GM21447 (cell line): ENCODE data around the gene REPS1.
"Not testable (repeated sequence)": the region's sequence is repeated elsewhere in the genome, so short reads cannot be mapped to it uniquely, and the experiment has no call there.

Source experiments
- ATAC-seq: cut with Tn5 transposase; IDR thresholded peaks from one replicate; pipeline ENCODE4 v1.9.1; 2021; ENCODE audit not compliant: unreplicated experiment

Gene REPS1

DNA sequence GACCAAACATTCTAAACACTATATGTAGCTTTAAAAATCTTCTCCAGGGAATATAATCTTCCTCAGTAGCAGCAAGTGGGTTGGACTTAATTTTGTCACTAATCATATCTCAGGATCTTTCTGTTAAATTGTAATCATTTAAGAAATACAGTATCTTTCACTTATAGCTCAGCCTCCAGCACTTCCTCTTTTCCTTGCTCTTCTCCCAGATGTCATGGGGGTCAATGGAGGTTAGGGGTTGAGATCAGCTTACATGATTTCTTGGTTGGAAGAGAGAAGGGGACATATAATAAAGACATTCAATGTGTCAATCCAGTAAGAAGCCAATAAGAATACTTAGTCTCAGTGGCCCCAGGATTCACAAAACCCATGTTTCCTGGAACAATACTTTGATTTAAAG lies 15.7 kb upstream of the REPS1 start:
- ATAC-seq: no peak

DNA sequence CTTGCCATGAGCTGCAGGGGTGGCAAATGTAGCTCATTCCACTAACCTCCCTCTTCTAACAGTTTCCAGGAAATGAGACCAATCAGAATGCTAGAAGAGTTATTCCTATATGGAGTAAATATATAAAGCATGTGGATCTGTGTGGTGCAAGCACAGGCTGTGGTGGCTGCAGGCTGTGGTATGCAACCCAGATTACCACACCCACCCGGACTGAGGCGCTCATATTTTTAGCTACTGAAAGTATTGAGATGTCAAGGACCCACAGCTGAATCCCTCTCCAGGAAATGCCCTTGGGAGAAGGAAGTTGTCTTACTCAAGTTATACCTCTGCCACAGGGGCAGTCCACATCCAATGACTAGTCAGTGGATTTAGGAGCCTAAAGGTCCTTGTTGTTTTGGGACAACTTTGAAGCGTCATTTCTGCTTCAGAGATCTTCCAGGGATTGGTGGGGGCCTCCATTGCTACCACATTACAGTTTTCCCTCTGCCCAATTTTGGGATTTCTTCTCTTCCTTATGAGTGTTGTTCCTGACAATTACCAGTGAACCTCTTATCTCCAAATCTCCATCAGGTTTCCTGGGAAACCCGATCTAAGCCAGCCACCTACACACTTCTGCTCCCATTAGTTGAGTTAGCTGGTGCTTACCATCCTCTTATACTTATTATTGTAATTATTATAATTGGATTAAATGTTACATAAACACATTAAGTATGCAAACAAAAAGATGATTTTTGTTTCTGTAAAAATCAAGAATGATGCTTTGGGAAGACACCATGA lies 12.1 kb upstream of the REPS1 start:
- ATAC-seq: no peak

DNA sequence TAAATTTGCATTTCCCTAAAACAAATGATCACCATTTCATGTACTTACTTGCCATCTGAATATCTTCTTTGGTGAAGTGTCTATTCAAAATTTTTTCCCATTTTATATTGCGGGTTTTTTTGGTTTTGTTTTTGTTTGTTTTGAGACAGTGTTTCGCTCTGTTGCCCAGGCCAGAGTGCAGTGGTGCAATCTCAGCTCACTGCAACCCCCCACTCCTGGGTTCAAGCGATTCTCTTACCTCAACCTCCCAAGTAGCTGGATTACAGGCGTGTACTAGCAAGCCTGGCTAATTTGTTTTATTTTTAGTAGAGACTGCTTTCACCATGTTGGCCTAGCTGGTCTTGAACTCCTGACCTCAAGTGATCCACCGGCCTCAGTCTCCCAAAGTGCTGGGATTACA lies 9.1 kb upstream of the REPS1 start:
- ATAC-seq: no peak

DNA sequence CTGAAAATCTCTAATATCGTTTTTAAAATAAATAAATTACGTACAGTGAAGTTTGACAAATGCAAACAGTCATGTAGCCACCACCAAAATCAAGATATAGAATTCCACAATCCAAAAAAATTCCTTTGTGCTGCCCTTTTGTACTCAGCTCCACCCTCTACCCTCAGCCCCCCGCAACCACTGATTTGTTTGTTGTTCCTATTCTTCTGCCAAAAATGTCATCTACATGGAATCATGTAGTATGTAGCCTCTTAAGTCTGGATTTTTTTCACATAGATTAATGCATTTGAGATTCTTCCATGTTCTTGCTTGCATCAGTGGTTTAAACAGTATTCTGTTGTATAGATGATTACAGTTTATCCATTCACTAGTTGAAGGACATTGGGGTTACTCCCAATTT lies 8.5 kb upstream of the REPS1 start:
- ATAC-seq: no peak

DNA sequence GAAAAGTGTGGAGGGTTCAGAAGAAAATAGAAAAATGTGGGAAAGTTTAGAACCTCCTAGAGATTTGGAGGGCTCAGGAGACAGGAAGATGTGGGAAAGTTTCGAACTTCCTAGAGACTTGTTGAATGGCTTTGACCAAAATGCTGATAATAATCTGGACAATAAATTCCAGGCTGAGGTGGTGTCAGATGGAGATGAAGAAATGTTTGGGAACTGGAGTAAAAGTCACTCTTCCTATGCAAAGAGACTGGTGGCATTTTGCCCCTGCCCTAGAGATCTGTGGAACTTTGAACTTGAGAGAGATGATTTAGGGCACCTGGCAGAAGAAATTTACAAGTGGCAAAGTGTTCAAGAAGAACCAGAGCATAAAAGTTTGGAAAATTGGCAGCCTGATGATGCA lies 5.4 kb upstream of the REPS1 start:
- ATAC-seq: not testable (repeated sequence)

DNA sequence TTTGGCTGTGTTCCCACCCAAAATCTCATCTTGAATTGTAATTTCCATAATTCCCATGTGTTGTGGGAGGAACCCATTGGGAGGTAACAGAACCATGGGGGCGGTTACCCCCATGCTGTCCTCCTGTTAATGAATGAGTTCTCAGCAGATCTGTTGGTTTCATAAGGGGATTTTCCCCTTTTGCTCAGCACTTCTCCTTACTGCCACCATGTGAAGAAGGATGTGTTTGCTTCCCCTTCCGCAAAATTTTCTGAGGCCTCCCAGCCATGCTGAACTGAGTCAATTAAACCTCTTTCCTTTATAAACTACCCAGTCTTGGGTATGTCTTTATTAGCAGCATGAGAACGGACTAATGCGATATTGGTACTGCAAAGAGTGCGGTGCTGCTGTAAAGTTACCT lies 4.9 kb upstream of the REPS1 start:
- not testable (repeated sequence) for ATAC-seq

DNA sequence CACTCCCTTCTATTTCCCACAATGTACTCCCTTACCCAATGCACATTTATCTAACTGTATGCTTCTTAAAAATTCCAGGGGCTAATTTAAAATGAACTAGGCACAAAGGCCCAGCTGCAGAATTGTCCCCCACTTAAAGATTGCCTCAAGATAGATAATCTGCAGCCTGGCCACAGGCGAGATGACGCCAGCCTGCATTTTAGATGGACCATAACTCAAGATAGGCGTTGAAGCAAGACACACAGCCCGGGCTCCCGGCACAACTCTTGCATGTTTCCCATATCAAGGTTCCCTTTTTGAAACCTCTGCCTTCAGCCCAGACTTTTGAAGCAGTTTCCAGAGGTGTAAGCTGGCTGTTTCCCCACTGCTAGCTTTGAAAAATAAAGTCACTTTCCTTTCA lies 3.2 kb upstream of the REPS1 start:
- ATAC-seq: no peak

DNA sequence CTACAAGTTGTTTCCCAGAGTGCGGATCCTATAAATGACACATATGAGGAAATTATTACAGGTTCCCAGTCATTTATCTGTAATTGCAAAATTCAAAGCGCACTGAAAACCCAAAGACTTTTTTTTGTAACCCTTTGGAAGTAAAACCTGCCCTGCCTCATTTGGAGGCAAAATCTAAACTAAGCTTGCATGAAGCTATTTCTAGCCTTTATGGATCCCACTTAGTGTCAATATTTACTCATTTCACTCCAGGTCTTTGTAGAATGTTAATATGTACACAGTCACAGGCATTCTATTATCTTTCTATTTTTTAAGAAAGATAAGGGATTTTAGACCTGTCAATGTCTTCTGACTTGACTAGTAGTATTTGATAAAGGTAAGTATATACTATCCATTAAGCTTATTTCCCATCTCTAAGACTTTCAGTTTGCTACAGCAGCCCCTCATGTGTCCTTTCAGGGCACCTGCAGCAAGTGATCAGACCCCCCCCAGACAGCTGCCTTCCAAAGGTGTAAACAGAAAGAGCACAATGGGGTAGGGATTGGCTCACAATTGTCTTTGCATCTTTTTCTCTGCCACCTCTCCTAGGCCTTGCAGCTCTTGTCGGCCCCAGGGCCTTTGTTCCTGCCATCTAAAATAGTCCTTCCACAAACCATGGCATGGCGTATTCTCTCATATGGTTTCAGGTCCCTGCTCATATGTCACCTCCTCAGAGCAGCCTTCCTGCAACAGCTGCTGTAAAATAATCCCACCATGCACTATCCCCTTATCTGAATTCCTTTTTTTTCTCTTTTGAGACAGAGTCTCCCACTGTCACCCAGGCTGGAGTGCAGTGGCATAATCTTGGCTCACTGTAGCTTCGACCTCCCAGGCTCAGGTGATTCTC lies 1.3 kb upstream of the REPS1 start:
- ATAC-seq: no peak

DNA sequence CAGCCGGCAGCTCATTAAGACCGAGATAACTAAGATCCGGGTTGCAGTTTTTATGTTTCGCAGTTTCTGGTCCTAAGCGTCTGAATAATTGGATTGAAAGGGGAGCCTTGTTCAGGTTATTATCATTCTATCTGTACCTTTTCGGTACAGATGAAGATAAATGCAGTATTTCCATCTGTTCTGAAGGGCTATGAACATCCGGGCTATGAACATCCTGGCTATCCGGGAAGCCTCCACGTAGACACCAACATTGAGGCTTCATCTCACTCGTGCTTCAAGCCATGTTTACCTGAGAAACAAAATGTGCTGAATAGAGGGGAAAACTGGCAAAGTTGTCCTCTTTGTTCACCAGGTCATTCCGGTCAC lies 399 bp upstream of the REPS1 start:
- peak; percentile 3 for ATAC-seq

DNA sequence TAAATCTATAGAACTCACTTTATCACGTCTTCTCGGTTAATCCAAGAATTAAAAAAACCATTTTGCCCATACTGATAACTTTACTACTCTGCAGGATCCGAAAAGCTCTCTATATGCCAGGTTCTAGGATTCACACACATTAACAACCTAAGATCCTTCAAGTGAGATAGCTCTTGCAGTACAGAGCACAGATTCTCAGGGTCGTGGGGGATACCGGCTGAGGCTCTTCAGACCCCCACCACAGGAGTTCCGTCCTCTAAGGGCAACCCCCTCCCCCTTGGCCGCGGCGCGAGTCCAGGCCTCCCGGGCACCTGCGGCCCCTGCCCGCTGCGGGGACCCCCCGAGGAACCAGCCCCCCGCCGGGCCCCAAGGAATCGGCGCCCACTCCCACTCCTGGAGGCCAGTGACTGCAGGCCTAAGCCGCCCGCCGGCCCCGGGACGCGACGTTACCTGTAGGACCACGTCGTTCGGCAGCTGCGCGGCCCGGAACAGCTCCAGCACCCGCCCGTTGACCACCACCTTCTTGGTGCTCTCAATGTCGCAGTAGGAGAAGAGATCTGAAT lies 892 bp downstream of the REPS1 start:
- ATAC-seq: no peak

DNA sequence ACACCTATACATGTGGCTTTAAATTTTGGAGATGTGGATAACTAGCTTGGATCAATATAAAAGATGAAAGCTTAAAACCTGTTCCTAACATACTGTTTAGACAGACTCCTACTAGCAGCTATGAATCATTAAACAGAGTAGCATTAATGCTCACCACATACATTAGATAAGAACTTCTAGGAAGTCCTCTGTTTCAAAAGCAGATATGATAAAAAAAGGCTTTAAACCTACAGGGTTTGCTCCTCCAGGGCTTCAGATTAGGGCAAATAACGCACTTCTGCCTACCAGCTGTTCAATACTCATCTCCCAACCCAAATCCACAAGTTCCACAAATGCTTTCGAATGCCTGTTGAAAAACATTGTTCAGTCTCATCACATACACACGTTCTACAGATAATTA lies 1.5 kb downstream of the REPS1 start:
- ATAC-seq: no peak

DNA sequence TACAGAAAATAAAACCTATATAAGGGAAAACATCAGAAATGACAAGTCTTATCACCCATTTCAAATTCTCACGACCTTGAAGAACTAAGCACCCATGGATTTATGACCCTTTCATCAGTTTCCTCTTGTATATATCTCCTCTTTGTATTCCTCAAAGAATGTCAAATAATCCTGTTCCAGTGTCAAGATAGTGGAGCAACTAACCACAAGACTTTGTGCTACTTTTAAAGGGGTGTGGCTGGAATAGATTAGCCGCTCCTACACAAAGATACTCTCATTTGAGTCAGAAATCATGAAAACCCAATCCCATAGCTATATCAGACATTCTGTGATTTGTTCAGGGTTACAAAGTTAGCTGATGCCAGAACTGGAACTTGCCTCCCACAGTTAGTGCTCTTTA lies 6.6 kb downstream of the REPS1 start:
- ATAC-seq: no peak

DNA sequence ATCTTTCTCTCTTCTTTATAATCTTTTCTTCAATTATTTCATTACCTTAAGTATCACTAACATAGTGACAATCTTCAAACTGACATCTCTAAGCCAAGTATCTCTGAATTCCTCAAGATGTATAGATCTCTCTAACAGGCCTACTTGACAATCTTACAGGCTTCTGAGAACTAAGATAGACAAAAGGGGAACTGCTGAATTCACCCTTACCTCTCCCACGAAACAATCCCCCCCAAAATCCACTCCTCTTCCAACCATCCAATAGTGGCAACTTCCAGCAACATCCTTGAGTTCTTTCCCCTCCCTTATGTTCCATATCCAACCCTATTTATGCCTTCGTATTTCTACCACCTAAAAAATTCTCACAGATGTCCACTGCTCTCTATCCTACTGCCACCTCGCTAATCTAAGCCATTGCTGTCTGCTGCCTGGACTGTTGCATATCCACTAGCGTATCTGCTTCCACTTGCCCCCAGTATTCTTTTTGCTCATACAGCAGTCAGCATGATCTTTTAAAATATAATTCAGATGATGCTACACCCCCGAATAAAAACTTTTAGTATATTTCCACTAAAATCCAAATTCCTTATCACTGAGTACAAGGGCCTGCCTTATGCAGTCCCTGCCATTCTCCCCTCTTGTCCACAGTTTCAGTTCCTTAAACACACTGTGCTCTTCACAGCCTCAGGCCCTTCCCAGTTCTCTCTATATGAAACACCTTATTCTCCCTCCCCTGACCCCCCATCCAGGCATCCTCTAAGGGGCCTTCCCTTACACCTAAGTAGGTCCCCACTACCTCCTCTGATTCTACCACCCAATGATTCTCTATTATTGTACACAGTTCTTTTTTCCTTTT lies 8.0 kb downstream of the REPS1 start:
- ATAC-seq: no peak

DNA sequence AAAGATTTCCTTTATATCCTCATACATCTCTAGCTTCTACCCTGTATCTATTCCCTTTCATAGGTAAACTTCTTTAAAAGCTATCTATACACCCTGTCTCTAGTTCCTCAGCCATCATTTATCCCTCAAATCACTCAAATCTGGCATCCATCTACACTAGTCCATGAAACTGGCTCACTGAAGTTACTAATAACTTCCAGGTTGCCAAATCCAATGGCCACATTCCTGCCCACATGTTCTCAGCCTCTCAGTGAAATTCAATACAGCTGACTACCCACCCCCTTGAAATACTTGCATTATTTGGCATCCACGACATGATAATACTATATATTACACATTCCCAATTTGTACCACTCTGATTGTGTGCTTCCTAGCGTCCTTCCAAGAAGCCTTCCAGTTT lies 8.7 kb downstream of the REPS1 start:
- ATAC-seq: no peak

DNA sequence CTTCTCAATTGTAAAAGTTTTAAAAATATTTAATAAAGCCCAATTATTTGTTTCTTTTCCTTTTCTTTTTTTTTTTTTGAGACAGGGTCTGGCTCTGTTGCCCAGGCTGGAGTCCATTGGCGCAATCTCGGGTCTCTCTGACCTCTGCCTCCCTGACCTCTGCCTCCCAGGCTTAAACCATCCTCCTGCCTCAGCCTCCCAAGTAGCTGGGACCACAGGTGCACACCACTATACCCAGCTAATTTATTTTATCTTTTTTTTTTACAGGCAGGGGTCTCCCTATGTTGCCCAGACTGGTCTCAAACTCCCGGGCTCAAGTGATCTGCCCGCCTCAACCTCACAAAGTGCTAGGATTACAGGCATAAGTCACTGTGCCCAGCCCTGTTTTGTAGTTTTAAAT lies 9.8 kb downstream of the REPS1 start:
- no peak for ATAC-seq

DNA sequence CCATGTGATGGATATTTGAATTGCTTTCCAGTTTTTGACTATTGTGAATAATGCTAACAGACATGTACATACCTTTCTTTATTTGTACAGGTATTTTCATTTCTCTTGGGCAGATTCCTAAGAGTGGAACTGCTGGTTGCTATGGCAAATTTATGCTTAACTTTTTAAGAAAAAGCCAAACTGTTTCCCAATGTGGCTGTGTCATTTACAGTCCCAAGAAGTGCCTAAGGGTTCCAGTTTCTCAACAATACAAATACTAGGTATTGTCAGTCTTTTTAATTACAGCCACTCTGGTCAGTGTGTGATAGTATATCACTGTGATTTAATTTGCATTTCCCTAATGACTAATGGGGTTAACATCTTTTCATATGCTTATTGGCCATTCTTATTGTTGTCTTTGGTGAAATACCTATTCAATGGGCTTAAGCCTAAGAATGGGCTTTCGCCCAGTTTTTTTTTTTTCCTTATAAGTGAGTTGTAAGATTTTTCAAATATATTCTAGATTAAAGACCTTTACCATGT lies 10.3 kb downstream of the REPS1 start:
- no peak for ATAC-seq

DNA sequence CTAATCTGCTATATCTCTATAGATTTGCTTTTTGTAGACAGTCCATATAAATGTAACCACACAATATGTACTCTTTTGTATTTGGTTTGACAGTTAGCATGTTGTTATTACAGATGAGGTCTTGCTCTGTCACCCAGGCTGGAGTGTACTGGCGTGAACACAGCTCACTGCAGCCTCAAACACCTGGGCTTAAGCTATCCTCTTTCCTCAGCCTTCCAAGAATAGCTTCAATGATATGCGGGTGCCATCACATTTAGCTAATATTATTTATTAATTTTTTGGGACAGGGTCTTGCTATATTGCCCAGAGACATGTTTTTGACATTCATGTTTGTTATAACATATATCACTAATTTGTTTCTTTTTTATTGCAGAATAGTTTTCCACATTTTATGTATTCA lies 10.8 kb downstream of the REPS1 start:
- ATAC-seq: no peak

DNA sequence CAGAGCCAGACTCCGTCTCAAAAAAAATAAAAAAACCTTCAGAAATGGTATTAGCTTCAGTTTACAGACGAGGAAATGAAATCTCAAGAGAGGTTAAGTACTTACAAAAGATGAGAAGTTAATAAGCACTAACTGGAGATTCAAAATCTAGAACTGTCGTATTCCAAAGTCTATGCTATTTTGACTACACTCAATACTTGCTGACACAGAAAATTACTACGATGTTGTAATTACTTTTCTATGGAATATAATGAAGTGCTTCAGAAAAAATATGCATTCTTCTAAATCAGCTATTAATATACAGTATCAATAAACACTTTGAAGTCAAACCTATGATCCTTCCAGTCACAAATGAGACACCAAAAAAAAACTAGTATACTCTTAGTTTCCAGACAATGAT lies 12.2 kb downstream of the REPS1 start:
- no peak for ATAC-seq

DNA sequence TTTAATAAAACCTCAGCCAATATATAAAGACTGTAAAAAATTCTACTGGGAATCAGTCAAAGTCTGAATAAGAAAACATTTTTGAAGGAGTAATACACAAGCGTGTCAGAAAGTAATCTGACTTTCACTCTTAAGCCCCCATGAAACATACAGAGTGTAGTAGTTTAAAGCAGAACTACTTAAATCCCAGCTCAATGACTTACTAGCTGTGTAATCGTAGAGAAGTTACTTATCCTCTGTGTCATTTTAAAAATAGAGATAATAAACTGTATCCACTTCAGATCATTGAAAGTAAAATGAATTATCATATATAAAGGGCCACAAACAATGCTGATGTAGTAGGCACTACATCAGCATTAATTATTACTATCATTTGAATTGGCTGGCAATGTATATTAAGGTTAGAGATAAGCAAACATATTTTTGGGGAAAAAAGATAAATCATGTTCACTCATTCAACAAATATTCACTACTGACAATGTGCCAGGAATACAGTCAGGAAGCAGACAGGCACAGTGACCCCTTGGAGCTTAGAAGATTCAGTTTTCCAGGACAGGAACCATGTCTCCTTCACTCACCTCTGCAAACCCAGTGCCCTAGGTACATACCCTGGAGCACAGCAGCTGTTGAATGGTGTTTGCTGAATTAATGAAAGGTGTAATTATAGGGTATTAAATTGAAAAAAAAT lies 14.4 kb downstream of the REPS1 start:
- ATAC-seq: no peak

DNA sequence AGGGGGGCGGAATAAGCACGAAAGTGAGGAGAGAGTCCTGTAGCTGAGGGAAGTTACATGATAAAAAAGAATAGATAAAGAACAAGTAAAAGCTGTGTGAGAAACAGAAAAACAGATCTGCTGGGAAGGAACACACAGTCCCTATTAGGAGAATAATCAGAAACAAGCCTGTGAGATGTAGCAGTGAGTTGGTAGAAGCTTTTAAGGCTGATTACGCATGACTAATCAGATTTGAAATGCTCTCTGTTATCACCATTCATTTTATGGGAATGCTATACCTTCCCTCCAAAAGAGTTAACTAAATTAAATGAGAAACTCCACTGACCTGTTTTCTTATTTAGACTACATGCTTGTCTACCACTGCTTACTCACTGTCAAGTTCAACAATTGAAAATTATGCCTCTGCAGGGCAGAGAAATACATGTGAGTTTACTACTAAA lies 15.8 kb downstream of the REPS1 start:
- no peak for ATAC-seq
